Activated naive CD8-positive, alpha-beta T cell treated with anti-CD3 and anti-CD28 coated beads, Interleukin-2, amount 10 ng/mL, durations not matched to agents 7 days and 5 days (primary cell): ENCODE data around the gene ITPR2. TPM values are rescaled to one million over a fixed set of nuclear protein-coding genes. Genes with fewer than 3 reads are reported as not detected.
A peak's percentile ranks its signal among the peaks of the same experiment; 100 is the strongest.
"Not testable (repeated sequence)": the region's sequence is repeated elsewhere in the genome, so short reads cannot be mapped to it uniquely, and the experiment has no call there.

ENCODE experiments used
- ATAC-seq: fragments of 150-1000 bp; cut with Tn5 transposase; one replicate; pipeline ENCODE4 v1.10.0; 2021; ENCODE audit warnings: low read depth, moderate library complexity
- POLR2A ChIA-PET: fragments of 350-600 bp; sonication (Branson Sonifier 250); formaldehyde crosslinking; loops from one replicate; lab custom pipeline; 2021; ENCODE audit warnings: antibody characterized with exemption; lab: Charles Lee
- DNase-seq: peaks from one replicate; pipeline ENCODE4 v3.0.0; 2021
- H3K27ac Mint-ChIP-seq: one replicate; pipeline ENCODE4 v1.8.0; 2022; ENCODE audit warnings: mild to moderate bottlenecking, mixed read lengths
- H3K27me3 Mint-ChIP-seq: one replicate; pipeline ENCODE4 v1.8.0; 2022; ENCODE audit warnings: mild to moderate bottlenecking, moderate library complexity, mixed read lengths
- H3K36me3 Mint-ChIP-seq: one replicate; pipeline ENCODE4 v1.8.0; 2021; ENCODE audit warnings: mild to moderate bottlenecking, mixed read lengths
- H3K4me1 Mint-ChIP-seq: one replicate; pipeline ENCODE4 v1.8.0; 2021; ENCODE audit warnings: mixed read lengths
- H3K4me3 Mint-ChIP-seq: one replicate; pipeline ENCODE4 v1.8.0; 2022; ENCODE audit warnings: mild to moderate bottlenecking, moderate library complexity, mixed read lengths
- H3K9me3 Mint-ChIP-seq: one replicate; pipeline ENCODE4 v1.8.0; 2021; ENCODE audit warnings: mixed read lengths
- total RNA-seq, 2 experiments: library from RNA; stranded (reverse); gene quantifications; one replicate each; pipeline ENCODE4 v1.2.3, GENCODE V29; 2021

ITPR2 gene
- total RNA-seq, 2 experiments from 2014 or later = 43.3 to 43.5 TPM

- not testable (repeated sequence) for ATAC-seq
These were observed 103.8 kb downstream of the ITPR2 start for GRCh38 chr12:26729137-26729671.

DNA sequence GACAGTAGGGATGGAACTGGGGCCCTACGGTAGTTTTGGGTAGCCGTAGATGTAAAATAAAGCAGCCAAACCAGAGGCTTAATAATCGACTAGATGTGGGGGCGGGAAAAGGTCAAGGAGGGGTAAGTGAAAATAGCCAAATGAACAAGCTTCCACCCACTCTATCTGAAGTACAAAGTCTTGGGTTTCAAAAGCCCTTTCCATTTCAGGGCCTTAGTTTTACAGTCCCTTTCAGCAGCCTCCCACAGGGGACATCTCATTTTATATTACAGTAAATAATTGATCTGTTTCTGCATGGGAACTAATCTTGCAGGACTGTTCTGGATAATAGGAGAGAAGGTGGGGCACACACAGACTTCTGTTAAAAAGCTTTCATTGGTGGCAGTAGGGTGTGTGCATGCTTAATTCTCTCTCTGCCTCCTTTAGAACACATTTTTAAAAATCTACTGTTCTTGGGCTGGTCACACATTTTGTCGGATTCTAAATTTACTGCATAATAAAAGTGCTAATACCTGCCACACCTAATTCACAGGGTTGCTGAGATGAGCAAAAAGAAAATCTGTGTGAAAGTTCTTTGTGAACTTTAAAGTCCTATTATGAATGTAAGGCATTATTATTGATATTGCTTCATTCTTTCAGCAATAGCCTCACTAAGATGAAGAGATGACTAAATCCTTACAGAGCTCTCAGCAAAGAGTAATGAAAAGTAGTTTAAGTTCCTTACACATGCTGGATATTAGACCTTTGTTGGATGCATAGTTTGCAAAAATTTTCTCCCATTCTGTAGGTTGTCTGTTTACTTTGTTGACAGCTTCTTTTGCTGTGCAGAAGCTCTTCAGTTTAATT, 104.6 kb downstream of the ITPR2 start:
- Mint-ChIP-seq H3K36me3 (peaks cover 11% of the 10 kb centered on the region), H3K9me3 (no peaks in the 10 kb centered on the region), H3K4me1 (peaks cover 15% of the 10 kb centered on the region), H3K27ac (no peak overlapping the region), H3K4me3 (no peak overlapping the region), H3K27me3 (no peaks in the 10 kb centered on the region)
- POLR2A ChIA-PET = no interaction called here
- no peak for DNase-seq
- no peak for ATAC-seq

More at GRCh38 chr12:26729137-26729671, 103.8 kb downstream of the ITPR2 start:
- POLR2A ChIA-PET, H3K9me3 Mint-ChIP-seq, H3K27me3 Mint-ChIP-seq, H3K4me3 Mint-ChIP-seq, DNase-seq: not testable (repeated sequence)
- peaks cover 18% of the 10 kb centered on the region for H3K4me1 Mint-ChIP-seq
- H3K36me3 Mint-ChIP-seq = peaks cover 10% of the 10 kb centered on the region
- H3K27ac Mint-ChIP-seq = peak overlapping the region; percentile 4

DNA sequence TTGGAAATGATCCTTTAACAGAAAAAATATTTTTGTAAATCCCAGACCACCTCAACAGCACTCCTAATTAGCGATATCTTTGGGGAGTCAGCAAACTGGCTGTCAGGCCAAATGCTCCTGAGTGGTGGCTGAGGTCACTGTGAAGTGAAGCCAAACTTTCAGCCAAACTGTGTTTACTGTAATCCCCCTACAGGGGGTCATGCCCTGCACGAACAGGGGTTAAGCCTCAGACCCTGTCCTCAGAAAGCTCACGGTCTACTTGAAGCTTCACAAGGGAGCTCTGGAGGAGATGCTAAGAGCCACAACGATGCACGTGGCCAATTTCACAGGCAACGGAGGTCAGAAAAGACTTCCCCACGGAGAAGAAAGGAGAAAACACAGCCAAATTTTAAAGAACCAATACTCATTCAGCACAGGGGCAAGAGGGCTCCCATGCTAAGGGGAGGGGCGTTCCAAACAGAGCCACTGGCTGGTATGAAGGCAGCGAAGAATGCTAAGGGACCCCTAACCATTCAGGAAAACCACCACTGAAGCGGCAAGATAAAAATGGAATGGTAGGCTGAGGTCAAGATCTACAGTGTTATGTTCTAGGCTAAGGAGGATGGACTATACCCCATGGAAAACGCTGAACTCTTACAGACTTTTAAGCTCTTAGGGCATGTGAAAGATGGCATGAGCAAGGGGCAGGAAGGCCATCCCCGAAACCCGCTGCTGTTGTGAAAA, 105.4 kb downstream of the ITPR2 start:
- no peak overlapping the region for H3K27ac Mint-ChIP-seq

GRCh38 chr12:26726956-26727355, 106.0 kb downstream of the ITPR2 start:
- Mint-ChIP-seq H3K27me3 (no peaks in the 10 kb centered on the region), H3K4me3 (no peak overlapping the region), H3K9me3 (no peaks in the 10 kb centered on the region), H3K4me1 (peaks cover 12% of the 10 kb centered on the region), H3K36me3 (peaks cover 16% of the 10 kb centered on the region), H3K27ac (no peak overlapping the region)
- POLR2A ChIA-PET = no interaction called here
- no peak for ATAC-seq
- no peak for DNase-seq

More for the DNA sequence above, 105.4 kb downstream of the ITPR2 start:
- Mint-ChIP-seq H3K36me3 (peaks cover 13% of the 10 kb centered on the region), H3K9me3 (no peaks in the 10 kb centered on the region), H3K27me3 (no peaks in the 10 kb centered on the region), H3K4me1 (peaks cover 16% of the 10 kb centered on the region), H3K4me3 (no peak overlapping the region)
- DNase-seq (no peak), ATAC-seq (no peak)
- POLR2A ChIA-PET = no interaction called here

DNA sequence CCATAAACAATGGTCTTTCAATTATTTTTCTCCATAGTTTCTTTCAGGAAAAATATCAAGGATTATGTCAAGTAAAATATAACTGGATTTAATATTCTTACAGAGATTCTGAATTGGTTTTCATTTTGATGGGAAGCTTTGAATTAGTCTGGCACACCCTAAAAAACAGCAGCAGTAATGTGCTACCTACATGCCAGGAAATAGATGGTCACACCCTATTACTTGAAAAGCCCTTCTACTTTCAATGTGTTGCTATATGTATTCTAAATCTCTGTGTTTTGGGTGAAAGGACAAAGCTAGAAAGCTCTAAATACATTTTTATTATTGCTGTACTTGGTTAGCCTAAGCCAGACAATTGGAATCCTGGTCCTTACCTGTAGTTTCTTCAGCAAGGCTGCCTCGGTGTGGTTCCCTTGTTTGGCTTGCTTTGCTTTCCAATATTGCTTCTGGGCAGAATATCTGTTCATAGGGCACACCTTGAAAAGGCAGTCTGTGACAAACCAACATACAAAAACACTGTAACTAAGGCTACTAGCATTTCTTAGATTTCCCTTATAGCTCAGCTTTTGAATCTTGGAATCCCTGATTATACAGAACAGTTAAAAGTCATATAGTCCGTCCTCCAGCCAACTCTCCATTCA, 107.6 kb downstream of the ITPR2 start:
- POLR2A ChIA-PET = no interaction called here
- ATAC-seq (no peak), DNase-seq (no peak)
- H3K9me3 Mint-ChIP-seq = no peaks in the 10 kb centered on the region
- H3K36me3 Mint-ChIP-seq = peaks cover 14% of the 10 kb centered on the region
- peaks cover 9% of the 10 kb centered on the region for H3K4me1 Mint-ChIP-seq
- no peak overlapping the region for H3K4me3 Mint-ChIP-seq
- no peaks in the 10 kb centered on the region for H3K27me3 Mint-ChIP-seq
- no peak overlapping the region for H3K27ac Mint-ChIP-seq

- Mint-ChIP-seq H3K27ac (no peak overlapping the region), H3K9me3 (no peaks in the 10 kb centered on the region), H3K36me3 (peaks cover 12% of the 10 kb centered on the region), H3K4me3 (no peak overlapping the region), H3K4me1 (peaks cover 9% of the 10 kb centered on the region), H3K27me3 (no peaks in the 10 kb centered on the region)
- no peak for ATAC-seq
- POLR2A ChIA-PET = no interaction called here
- DNase-seq = no peak
These were observed 108.7 kb downstream of the ITPR2 start for GRCh38 chr12:26724309-26724702.

DNA sequence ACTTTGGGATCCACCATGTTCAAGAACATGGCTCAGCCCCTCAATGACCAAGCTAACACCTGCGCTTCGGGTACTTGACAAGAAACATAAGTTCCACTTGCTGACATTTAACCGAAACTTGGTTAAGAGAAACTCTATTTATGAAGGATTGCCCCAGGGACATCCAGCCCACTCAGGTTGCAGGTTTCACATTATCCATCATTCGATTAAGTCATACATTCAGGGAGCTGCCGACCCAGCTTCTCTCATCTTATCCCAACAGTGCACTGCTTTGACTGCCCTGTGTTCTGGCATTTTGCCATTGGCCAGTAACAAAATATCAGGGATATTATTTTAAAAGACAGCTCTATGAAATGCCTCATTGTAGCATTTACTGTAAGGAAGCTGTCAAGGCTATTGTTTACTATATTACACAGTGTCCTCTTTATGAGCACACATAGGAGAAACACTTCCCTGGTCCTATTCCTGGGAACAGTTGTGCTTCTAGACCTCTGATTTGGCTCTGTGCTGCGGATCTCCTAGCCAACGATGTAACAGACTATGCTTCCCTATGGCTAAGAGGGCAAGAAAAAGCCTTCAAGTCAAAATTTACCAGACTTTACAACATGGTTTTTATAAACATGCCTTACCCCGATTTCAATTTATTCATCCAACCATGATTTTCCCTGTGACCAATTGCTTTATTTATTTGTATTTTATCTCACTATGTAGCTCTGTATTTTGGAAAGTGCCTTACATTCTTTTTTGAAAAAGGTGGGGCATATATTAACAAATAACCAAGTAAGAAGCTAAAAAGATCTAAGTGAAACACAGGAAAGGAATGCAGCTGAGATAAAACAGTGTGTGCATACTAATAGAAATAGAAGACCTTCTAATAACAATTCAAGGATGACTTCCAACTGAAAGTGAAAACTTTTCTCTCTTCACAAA, 109.3 kb downstream of the ITPR2 start:
- POLR2A ChIA-PET = no interaction called here
- Mint-ChIP-seq H3K27me3 (no peaks in the 10 kb centered on the region), H3K4me1 (peaks cover 7% of the 10 kb centered on the region), H3K36me3 (peaks cover 12% of the 10 kb centered on the region), H3K9me3 (no peaks in the 10 kb centered on the region), H3K4me3 (no peak overlapping the region), H3K27ac (no peak overlapping the region)
- DNase-seq = no peak
- no peak for ATAC-seq

- Mint-ChIP-seq H3K36me3 (peaks cover 15% of the 10 kb centered on the region), H3K27ac (no peak overlapping the region), H3K27me3 (no peaks in the 10 kb centered on the region), H3K4me1 (peaks cover 7% of the 10 kb centered on the region), H3K4me3 (no peak overlapping the region), H3K9me3 (no peaks in the 10 kb centered on the region)
- POLR2A ChIA-PET = no interaction called here
- DNase-seq = no peak
- no peak for ATAC-seq
These were observed 111.2 kb downstream of the ITPR2 start for GRCh38 chr12:26721800-26722199.

- no peaks in the 10 kb centered on the region for H3K27me3 Mint-ChIP-seq
- POLR2A ChIA-PET = no interaction called here
- ATAC-seq = no peak
- no peak overlapping the region for H3K4me3 Mint-ChIP-seq
- DNase-seq = no peak
- H3K4me1 Mint-ChIP-seq = peaks cover 7% of the 10 kb centered on the region
- H3K27ac Mint-ChIP-seq = no peak overlapping the region
- H3K9me3 Mint-ChIP-seq = no peaks in the 10 kb centered on the region
- H3K36me3 Mint-ChIP-seq = peaks cover 26% of the 10 kb centered on the region
These were observed 113.1 kb downstream of the ITPR2 start for GRCh38 chr12:26719852-26720251.

GRCh38 chr12:26717757-26718156, 115.2 kb downstream of the ITPR2 start:
- no peak for DNase-seq
- peaks cover 2% of the 10 kb centered on the region for H3K4me1 Mint-ChIP-seq
- ATAC-seq = no peak
- H3K27me3 Mint-ChIP-seq = no peaks in the 10 kb centered on the region
- H3K9me3 Mint-ChIP-seq = no peaks in the 10 kb centered on the region
- no peak overlapping the region for H3K4me3 Mint-ChIP-seq
- H3K36me3 Mint-ChIP-seq = peaks cover 24% of the 10 kb centered on the region
- H3K27ac Mint-ChIP-seq = no peak overlapping the region
- POLR2A ChIA-PET = no interaction called here

GRCh38 chr12:26715232-26715631, 117.8 kb downstream of the ITPR2 start:
- DNase-seq = no peak
- H3K27me3 Mint-ChIP-seq = no peaks in the 10 kb centered on the region
- no peak for ATAC-seq
- H3K27ac Mint-ChIP-seq = no peak overlapping the region
- H3K4me3 Mint-ChIP-seq = no peak overlapping the region
- peaks cover 25% of the 10 kb centered on the region for H3K36me3 Mint-ChIP-seq
- H3K4me1 Mint-ChIP-seq = no peaks in the 10 kb centered on the region
- H3K9me3 Mint-ChIP-seq = no peaks in the 10 kb centered on the region
- POLR2A ChIA-PET = no interaction called here

GRCh38 chr12:26713885-26714383, 119.1 kb downstream of the ITPR2 start:
- Mint-ChIP-seq H3K27me3 (no peaks in the 10 kb centered on the region), H3K27ac (no peak overlapping the region), H3K36me3 (peaks cover 26% of the 10 kb centered on the region), H3K9me3 (no peaks in the 10 kb centered on the region), H3K4me1 (no peaks in the 10 kb centered on the region), H3K4me3 (no peak overlapping the region)
- ATAC-seq (no peak), DNase-seq (no peak)
- POLR2A ChIA-PET = no interaction called here
